ENCODE data around the gene APMAP.

DNA sequence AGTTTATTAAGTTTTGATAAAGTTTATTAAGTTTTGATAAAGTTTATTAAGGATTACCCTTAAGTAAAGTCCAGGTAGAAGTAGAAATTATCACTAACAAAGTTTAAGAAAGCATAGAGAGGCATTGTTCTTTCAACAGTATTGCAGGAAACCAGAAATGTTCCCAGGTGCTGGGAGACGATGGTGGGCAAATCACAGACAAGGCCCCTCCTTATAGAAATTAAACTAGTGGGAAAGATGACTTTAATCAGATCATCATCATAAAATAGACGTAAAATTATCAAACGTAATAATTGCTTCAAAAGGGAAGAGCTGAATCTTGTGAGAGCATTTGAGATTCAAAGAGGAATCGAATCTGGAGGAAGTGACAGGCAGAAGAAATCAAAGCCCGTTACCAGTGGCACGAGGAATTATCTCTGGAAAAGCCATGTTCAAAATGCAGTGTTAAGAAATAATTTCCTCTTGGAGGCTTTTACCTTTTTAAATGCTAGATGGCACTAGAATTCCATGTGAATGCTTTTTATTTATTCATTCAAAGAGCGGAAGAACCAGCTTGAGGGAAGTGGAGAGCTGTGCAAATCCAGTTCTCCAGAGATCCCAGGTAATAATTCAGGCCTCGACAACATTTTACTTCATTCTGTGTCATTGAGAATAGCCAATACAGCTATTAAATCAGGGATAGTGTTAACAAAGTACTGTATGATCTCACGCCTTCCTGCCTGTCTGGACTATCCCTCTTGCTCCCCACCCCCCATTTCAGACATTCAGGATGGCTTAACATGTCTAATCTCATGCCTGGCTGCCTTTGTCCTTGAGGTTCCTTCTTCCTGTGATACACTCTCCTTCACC lies 1.0 kb upstream of the APMAP start:
- TF ChIP-seq MZF1 (tag by site-specific recombination; IDR thresholded peaks at IDR 0.05; ENCODE audit: borderline replicate concordance) (no peak), GLIS2 (tag by site-specific recombination; IDR thresholded peaks at IDR 0.05) (no peak), ZNF350 (tag by site-specific recombination; IDR thresholded peaks at IDR 0.05) (no peak), SCRT1 (tag by site-specific recombination; IDR thresholded peaks at IDR 0.05; ENCODE audit: borderline replicate concordance) (no peak), ZNF558 (tag by site-specific recombination; IDR thresholded peaks at IDR 0.05) (no peak), ZNF561 (tag by site-specific recombination; IDR thresholded peaks at IDR 0.05; ENCODE audit: borderline replicate concordance) (no peak), ZNF274 (IDR thresholded peaks at IDR 0.05; ENCODE audit: low read length) (no peak), ZNF274 (tag by site-specific recombination; IDR thresholded peaks at IDR 0.05; ENCODE audit: borderline replicate concordance) (no peak), ZNF701 (tag by site-specific recombination; IDR thresholded peaks at IDR 0.05) (no peak), ZNF510 (tag by site-specific recombination; IDR thresholded peaks at IDR 0.05; ENCODE audit: insufficient replicate concordance) (no peak)
- TF ChIP-seq, protein P1, sequence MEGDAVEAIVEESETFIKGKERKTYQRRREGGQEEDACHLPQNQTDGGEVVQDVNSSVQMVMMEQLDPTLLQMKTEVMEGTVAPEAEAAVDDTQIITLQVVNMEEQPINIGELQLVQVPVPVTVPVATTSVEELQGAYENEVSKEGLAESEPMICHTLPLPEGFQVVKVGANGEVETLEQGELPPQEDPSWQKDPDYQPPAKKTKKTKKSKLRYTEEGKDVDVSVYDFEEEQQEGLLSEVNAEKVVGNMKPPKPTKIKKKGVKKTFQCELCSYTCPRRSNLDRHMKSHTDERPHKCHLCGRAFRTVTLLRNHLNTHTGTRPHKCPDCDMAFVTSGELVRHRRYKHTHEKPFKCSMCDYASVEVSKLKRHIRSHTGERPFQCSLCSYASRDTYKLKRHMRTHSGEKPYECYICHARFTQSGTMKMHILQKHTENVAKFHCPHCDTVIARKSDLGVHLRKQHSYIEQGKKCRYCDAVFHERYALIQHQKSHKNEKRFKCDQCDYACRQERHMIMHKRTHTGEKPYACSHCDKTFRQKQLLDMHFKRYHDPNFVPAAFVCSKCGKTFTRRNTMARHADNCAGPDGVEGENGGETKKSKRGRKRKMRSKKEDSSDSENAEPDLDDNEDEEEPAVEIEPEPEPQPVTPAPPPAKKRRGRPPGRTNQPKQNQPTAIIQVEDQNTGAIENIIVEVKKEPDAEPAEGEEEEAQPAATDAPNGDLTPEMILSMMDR (tag by site-specific recombination; IDR thresholded peaks at IDR 0.05) = no peak
- TF ChIP-seq, protein P2, sequence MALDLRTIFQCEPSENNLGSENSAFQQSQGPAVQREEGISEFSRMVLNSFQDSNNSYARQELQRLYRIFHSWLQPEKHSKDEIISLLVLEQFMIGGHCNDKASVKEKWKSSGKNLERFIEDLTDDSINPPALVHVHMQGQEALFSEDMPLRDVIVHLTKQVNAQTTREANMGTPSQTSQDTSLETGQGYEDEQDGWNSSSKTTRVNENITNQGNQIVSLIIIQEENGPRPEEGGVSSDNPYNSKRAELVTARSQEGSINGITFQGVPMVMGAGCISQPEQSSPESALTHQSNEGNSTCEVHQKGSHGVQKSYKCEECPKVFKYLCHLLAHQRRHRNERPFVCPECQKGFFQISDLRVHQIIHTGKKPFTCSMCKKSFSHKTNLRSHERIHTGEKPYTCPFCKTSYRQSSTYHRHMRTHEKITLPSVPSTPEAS (tag by site-specific recombination; IDR thresholded peaks at IDR 0.05) = no peak
- TF ChIP-seq, protein P3, sequence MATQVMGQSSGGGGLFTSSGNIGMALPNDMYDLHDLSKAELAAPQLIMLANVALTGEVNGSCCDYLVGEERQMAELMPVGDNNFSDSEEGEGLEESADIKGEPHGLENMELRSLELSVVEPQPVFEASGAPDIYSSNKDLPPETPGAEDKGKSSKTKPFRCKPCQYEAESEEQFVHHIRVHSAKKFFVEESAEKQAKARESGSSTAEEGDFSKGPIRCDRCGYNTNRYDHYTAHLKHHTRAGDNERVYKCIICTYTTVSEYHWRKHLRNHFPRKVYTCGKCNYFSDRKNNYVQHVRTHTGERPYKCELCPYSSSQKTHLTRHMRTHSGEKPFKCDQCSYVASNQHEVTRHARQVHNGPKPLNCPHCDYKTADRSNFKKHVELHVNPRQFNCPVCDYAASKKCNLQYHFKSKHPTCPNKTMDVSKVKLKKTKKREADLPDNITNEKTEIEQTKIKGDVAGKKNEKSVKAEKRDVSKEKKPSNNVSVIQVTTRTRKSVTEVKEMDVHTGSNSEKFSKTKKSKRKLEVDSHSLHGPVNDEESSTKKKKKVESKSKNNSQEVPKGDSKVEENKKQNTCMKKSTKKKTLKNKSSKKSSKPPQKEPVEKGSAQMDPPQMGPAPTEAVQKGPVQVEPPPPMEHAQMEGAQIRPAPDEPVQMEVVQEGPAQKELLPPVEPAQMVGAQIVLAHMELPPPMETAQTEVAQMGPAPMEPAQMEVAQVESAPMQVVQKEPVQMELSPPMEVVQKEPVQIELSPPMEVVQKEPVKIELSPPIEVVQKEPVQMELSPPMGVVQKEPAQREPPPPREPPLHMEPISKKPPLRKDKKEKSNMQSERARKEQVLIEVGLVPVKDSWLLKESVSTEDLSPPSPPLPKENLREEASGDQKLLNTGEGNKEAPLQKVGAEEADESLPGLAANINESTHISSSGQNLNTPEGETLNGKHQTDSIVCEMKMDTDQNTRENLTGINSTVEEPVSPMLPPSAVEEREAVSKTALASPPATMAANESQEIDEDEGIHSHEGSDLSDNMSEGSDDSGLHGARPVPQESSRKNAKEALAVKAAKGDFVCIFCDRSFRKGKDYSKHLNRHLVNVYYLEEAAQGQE (tag by site-specific recombination; IDR thresholded peaks at IDR 0.05) = no peak
- TF ChIP-seq, protein P4, sequence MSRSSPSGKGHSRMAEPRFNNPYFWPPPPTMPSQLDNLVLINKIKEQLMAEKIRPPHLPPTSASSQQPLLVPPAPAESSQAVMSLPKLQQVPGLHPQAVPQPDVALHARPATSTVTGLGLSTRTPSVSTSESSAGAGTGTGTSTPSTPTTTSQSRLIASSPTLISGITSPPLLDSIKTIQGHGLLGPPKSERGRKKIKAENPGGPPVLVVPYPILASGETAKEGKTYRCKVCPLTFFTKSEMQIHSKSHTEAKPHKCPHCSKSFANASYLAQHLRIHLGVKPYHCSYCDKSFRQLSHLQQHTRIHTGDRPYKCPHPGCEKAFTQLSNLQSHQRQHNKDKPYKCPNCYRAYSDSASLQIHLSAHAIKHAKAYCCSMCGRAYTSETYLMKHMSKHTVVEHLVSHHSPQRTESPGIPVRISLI (tag by site-specific recombination; IDR thresholded peaks at IDR 0.05) = no peak
- TF ChIP-seq, protein P5, sequence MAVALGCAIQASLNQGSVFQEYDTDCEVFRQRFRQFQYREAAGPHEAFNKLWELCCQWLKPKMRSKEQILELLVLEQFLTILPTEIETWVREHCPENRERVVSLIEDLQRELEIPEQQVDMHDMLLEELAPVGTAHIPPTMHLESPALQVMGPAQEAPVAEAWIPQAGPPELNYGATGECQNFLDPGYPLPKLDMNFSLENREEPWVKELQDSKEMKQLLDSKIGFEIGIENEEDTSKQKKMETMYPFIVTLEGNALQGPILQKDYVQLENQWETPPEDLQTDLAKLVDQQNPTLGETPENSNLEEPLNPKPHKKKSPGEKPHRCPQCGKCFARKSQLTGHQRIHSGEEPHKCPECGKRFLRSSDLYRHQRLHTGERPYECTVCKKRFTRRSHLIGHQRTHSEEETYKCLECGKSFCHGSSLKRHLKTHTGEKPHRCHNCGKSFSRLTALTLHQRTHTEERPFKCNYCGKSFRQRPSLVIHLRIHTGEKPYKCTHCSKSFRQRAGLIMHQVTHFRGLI (tag by site-specific recombination; IDR thresholded peaks at IDR 0.05) = no peak

Data from HEK293 (cell line).